RKO (cell line): Measurements from ENCODE around the gene C4B.
"Not testable (repeated sequence)": the region's sequence is repeated elsewhere in the genome, so short reads cannot be mapped to it uniquely, and the experiment has no call there.

Experiments used
- DNase-seq: peaks from one replicate; pipeline ENCODE4 v3.0.0-alpha.2; 2016; ENCODE audit warnings: low spot score

C4B gene

GRCh38 chr6:31980998-31981397 is 33.6 kb upstream of the C4B start:
- DNase-seq = not testable (repeated sequence)

- DNase-seq = not testable (repeated sequence)
These were observed 32.9 kb upstream of the C4B start, which contains the start of gene C4A for GRCh38 chr6:31981744-31982143. TSS of gene C4A (plus strand) at chr6:31982057. CDS start at chr6:31982108, 51 bp downstream.

- DNase-seq = not testable (repeated sequence)
These were observed 25.2 kb upstream of the C4B start for GRCh38 chr6:31989363-31989762.

- DNase-seq = not testable (repeated sequence)
These were observed 20.2 kb upstream of the C4B start for GRCh38 chr6:31994421-31994820.

- not testable (repeated sequence) for DNase-seq
These were observed 18.2 kb upstream of the C4B start for GRCh38 chr6:31996385-31996784.

- not testable (repeated sequence) for DNase-seq
These were observed 11.9 kb upstream of the C4B start for GRCh38 chr6:32002546-32003268.

GRCh38 chr6:32003301-32003700 is 11.3 kb upstream of the C4B start:
- DNase-seq = not testable (repeated sequence)

- DNase-seq = not testable (repeated sequence)
These were observed 10.2 kb upstream of the C4B start for GRCh38 chr6:32004393-32004792.

- not testable (repeated sequence) for DNase-seq
These were observed 9.6 kb upstream of the C4B start for GRCh38 chr6:32004864-32005537.

- not testable (repeated sequence) for DNase-seq
These were observed 9.1 kb upstream of the C4B start for GRCh38 chr6:32005538-32005880.

- DNase-seq = not testable (repeated sequence)
These were observed 8.5 kb upstream of the C4B start for GRCh38 chr6:32005991-32006529.

GRCh38 chr6:32007086-32007485 is 7.5 kb upstream of the C4B start:
- not testable (repeated sequence) for DNase-seq

- DNase-seq = not testable (repeated sequence)
These were observed 6.6 kb upstream of the C4B start for GRCh38 chr6:32008037-32008436.

GRCh38 chr6:32008616-32009015 is 6.0 kb upstream of the C4B start:
- DNase-seq = not testable (repeated sequence)

GRCh38 chr6:32009537-32009936 is 5.1 kb upstream of the C4B start:
- DNase-seq = not testable (repeated sequence)

GRCh38 chr6:32010856-32011530 is 3.6 kb upstream of the C4B start:
- DNase-seq = not testable (repeated sequence)

- DNase-seq = not testable (repeated sequence)
These were observed 1.5 kb upstream of the C4B start for GRCh38 chr6:32012941-32013617.

GRCh38 chr6:32013738-32014137 is 857 bp upstream of the C4B start:
- not testable (repeated sequence) for DNase-seq

GRCh38 chr6:32022100-32022499 is 7.5 kb downstream of the C4B start:
- DNase-seq = not testable (repeated sequence)

GRCh38 chr6:32028631-32029030 is 14.0 kb downstream of the C4B start:
- DNase-seq = not testable (repeated sequence)

GRCh38 chr6:32029553-32029952 is 15.0 kb downstream of the C4B start:
- DNase-seq = not testable (repeated sequence)
